HG02678 (cell line): ENCODE results near the gene FGGY.
A peak's percentile ranks its signal among the peaks of the same experiment; 100 is the strongest.
"Not testable (repeated sequence)": the region's sequence is repeated elsewhere in the genome, so short reads cannot be mapped to it uniquely, and the experiment has no call there.

ENCODE experiments used
- ATAC-seq: cut with Tn5 transposase; IDR thresholded peaks from one replicate; pipeline ENCODE4 v1.9.1; 2021; ENCODE audit warnings: mild to moderate bottlenecking, moderate library complexity; ENCODE audit not compliant: unreplicated experiment

FGGY gene

DNA sequence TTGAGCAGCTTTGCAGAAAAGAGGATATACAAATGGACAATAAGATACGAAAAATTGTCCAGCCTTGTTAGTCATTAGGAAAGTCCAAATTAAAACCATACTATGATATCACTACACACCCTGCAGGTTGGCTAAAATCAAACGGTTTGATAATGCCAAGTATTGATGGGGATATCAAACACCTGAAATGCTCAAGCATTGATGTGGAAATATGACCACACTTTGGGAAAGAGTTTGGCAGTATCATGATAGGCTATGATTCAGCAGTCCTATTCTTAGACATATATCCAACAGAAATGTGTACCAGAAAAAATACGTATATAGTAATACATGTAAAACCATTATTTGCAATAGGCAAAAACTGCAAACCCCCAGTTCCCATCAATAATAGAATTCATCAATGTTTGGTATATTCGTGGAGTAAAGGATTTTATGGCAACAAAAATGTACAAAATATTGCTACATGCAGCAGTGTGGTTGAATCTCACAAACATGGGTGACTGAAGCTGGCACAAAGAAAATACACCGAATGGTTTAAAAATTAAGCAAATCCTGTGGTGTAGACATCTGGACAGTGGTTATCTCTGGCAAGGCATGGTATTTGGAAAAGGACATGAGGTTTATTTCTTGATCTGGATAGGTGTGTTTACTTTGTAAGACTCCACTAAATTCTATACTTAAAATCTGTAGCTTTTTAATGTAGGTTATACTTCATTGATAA, 243.2 kb downstream of the FGGY start:
- no peak for ATAC-seq

DNA sequence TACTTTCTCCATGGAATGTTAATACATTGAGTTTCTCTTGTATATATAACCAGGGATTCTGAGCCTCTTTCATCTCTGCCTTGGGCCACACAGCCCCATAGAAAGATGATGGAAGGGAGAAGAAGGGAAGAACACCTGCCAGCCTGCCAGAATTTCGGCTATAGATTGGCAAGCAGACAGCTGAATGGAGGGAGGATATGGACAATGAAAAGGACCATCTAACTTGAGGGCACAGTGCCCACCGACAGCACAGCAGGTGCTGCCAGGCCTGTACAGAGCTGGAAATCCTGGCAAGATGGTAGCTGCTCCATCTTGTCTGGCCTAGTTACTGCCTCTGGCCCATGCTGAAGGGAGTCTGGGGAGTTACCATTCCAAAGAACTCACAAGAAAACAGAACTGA, 244.3 kb downstream of the FGGY start:
- ATAC-seq: no peak

DNA sequence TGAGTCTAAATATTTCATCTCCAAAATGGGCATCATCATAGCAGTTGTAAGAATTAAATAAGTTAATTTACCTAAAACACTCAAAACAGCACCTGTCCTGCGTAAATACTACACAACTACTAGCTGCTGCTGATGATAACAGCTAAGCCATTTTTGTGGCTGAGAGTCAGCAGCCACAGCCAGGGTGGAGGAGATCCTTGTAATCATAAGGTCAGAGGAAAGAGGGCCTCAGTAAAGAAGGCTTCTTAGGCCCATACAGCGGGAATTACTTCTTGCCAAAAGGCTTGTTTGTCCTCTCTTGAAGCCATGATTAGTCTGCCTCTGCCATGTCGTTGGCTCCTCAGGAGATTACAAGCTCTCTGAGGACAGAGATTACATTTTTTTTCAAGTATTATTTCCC, 245.0 kb downstream of the FGGY start:
- ATAC-seq: no peak

DNA sequence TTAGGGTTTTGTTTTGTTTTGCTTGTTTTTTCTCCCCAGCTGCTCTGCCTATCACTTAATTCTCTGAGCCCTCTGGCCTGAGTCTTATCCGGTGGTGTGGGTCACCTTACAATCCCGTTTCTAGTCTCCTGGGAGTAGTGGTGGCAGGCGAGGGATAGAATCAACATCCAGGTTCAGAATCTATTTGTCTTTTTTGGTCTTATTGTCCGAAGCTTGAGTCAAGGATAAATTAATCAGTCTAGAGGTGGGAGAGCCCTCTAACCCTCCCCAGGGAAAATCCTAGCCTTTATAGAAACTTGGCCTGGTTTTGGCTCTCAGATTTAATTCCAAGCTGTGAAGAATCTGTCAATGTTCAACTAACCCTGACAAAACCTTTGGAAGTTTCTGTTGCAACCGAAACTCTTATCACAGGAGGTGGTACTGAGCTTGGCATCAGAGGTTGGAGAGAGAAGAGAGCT, 246.3 kb downstream of the FGGY start:
- ATAC-seq: no peak

DNA sequence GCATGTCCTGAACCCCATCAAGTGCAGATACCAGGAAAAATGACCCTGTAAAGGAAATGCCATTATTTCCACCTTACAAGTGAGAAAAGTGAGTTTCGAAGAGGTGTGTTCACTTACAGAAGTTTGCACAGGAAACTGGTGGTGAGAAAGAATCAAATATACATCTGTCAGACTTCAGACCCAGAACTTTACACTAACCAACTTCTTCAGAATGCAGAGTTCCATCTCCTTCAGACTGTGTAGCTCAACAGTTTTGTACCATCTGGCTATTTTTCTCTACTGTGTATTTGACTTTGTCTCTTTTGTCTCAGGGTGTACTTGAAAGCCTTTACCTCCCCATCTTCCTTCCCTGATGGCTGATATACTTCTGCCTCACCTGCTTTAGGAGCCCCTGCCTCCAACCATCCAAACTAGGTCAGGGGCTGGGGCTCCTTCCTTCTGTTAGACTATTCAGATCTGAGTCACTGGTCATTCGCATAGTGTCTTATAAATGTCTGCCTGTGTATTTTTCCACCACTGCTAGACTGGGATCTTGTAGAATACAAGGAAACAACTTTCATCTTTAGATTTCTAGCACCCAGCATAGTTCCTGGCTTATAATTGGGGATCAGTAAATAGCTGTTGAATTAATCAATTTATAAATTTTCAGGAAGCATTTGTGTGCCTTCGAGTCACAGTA, 247.9 kb downstream of the FGGY start:
- no peak for ATAC-seq

DNA sequence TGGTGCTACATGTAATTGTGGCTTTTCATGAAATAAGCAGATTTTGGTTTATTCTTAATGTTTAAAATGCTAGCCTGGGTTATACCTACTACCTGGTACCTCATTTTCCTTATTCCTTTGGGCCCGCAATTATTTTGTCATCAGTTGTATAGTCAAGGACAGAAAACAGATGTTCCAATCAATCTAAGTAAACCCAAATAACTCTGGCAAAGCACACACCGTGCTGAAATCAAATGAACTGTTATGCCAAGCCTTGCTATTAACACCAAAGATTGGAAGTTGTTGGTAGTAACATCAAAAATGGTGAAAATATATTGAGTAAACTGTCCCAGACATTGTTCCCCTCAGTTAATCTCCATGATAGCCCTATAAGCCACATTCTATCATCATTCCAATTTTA, 248.9 kb downstream of the FGGY start:
- ATAC-seq: no peak

DNA sequence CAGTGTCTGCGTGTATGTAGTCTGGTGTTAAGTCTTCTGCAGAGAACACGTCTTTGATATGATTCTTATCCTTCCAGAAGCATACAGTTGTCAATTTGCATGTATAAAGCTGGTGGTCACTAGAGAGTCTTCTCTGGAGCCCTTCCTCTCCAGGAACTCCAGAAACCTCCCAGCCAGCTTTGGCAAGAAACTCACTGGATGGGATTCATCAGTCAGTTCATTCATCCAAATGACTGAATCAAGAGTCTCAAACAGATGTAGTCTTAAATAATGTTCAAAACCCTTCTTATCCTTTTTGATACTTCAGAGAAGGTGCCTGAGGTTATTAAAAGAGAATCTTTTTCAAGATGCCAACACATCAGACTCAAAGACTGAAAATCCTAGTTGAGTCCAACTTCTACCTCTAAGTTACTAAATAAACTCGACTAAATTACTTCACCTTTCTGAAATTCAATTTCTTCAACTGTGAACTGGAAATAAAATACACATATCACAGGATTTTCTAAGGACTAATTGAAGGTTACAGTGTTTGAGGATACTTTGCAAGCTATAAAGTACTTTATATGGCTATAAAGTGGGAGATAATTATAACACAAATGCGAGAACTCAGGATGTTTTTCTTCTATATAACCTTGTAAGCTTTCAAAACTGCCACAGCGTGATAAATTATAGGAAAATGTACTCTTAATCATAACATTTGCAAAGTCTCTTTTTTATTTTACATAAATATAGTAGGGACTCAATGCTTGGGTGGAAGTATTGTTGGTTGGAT, 252.4 kb downstream of the FGGY start:
- ATAC-seq: no peak

DNA sequence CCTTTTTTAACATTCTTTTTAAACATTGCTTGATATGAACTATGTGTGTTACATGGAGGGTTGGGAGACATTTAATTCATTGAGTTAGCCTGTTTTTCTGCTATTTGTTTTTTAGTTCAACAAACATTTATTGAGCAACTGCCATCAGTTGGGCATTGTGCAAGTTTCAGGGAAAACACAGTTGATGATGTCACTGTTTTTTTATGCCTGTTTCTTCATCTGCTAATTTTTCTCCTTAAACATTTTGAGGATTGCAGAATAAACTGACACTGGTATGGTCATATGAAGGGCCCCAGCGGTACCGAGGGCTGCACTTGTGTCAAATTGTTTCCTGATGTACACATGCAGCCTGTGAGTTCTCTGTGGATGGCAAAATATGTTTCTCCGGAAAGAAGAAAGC, 253.0 kb downstream of the FGGY start:
- ATAC-seq: no peak

DNA sequence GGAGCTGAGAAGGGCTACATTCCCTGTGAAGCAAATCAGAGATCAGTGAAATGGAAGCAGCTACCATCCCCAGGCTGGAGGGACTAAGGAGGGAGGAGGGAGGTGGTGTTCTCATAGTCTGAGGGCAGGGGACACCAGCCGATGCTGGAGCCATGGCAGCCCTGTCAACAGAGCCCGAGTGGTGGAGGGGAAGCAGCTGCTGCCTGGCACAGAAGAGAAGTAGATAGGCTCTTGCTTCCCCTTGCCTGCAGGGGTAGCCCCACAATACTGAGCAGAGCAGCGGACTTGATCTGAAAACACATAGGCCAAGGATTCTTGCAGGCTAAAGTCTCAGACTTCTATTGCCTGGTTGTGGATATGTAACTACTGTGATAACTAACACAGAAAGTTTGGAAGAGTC, 255.1 kb downstream of the FGGY start:
- ATAC-seq: no peak

DNA sequence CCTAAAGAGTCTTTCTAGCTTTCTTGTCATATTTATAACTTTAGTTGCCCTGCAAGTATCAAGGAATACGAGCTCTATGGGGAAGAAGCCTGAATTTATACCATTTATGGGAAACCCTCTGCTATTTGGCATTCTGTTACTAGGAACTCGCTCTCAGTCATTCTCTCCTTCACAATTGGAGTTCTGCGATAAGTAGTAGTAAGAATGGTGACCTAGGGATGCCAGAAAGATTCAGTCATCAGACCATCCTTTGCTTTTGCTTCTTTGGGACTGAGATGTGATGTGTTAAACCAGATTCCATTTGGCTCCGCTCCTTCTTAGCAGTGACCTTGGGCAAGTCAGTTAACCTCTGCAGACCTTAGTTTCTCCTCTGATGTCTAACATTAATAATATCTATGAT, 256.5 kb downstream of the FGGY start:
- no peak for ATAC-seq

DNA sequence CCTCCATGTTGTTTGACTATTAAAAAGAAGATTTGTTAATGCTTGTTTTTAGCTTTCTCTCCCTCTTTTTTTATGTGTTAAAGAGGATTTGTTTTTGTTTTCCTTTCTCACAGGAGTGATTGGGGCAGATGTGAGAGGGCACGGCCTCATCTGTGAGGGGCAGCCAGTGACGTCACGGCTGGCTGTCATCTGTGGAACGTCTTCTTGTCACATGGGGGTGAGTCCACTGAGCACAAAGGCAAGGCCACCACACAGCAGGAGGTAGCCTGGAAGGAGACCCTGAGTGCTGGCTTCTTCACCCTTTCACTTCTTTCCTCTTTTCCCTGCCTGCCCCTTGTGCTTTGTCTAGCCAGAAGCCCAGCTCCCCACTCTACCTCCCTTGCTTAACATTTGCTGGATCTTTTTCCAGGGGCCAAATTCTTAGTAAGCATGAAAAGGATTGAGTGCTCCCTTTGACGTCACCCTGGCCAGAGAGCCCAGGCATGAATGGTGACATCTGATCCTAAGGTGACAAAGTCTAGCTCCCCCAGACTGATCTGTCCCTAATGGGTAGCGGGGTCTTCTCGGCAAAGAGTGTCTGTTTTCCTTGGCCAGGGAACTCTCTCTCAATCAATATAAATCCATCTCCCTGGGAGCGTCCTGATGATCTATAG, 257.2 kb downstream of the FGGY start:
- ATAC-seq: no peak

DNA sequence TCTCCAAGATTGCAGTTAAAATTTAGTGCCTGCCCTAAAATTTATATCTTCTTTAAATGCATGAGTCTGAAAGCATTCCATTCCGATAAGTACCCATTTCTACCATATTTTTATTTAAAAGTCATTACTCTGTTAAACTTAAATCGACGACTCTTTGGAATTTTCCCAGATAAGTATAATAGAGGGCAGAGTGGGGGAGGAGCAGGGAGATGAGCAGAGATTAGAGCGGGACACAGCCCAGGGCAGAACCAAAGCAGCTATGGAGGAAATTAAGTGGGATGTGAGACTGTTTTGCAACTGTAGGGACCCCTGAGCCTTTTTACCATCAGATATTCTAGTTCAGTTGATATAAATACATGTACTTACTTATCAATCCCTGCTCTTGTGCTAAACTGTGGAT, 257.9 kb downstream of the FGGY start:
- ATAC-seq: no peak

DNA sequence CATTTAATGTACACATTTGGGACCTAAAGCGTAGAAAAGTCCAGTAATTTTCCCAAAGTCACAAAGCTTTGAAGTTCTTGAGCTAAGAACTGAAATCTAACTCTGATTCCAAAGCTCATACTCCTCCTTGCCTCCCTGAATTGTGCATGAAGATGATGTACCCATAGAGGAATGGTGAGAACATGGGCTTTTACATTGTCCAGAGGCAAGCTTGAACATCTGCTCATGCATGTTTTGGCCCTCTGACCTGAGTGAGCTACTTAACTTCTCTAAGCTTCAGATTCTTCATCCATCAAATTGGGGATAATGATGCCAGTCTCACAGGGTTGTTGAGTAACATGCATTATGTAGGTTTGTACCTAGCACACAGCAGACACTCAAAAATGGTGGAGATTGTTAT, 259.5 kb downstream of the FGGY start:
- no peak for ATAC-seq

DNA sequence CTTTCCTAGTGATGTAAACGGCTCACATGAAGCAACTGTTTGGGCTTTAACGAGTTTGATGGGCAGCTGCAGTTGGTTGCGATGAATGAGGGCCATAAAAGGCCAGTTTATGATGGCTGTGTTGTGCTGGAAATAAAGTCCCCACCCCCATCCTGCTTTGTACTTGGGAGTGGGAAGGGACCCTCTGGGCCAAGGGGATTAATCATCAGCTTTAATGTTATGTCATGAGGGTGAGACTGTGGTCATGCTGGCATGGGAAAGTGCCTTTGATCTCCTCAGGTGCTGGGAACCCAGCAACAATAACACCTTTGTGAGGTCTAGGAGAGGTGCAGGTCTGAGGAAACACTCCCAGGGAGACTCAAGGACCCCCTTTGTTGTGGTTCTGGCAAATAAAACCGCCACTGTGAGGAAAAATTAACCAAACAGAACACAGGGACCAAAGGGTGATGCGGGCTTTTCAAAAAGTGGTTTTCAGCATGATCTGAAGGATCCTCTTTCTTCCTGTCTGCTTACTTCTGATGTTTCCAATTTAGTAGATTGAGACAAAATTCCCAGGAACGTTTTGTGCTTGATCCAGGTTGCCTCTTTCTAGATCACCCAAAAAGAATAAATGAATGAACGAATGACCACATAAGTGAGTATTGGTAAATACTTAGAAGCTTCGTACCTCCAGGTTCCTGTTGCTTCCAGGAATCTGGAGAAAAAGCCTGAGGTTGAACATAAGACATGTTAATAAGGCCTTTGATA, 260.1 kb downstream of the FGGY start:
- no peak for ATAC-seq

DNA sequence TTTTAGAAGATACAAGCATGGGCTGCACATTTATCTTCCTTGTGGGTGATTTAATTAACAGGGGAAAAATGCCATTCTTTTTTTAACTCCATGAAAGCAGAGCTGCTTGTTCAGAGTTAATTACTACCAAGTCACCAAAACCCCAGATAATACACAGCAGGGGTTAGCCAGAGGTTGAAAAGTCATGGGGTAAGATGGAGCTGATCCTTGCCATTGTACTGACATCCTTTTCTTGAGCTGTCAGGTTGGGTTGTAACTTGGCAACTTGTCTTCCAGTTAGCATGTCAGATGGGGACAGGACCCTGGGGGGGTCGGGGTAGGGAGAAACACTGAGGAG, 260.6 kb downstream of the FGGY start:
- ATAC-seq: no peak

DNA sequence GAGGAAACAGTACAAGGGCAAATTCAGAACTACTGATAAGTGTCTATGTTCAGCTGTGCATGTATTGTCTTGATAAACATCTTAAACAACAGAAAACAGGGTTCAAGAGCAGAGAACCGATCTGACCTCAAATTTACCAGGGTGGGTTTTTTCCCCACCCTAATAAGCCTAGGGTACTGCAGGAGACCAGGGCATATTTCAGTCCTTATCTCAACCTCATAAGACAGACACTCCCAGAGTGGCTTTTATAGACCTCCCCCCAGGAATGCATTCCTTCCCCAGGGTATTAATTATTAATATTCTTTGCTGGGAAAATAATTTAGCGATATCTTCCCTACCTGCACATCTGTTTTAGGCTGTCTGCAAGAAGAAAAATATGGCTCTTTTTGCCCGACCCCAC, 261.7 kb downstream of the FGGY start:
- ATAC-seq: not testable (repeated sequence)

DNA sequence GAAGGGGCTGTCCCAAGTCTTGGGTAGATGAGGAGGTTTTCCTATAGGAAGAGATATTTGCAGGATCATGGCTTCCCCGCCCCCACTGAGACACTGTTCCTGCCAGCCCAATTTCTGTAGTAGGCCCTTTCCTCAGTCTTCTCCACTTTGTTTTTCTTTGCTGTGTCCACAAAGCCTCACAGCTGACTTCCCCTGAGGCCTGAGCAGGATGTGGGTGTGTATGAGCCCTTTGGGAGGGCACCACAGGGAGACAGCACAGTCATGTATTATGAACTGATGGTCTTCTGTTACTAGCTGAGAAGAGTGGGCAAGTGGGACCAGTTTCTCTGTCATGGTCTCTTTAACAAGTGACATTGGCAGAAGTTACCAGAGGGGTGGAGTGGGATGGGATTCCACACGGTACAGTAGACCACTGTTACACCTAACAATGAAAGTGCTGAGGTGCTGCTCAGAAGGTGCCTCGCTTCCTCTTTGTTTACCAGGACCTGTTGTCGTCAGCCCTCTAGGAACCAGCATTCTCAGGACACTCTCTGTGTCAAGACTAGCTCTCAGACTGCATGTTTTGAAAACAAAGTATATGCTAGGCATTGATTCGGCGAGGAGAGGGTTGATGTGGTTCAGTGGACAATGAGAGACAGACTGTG, 264.0 kb downstream of the FGGY start:
- ATAC-seq: peak; percentile 81

DNA sequence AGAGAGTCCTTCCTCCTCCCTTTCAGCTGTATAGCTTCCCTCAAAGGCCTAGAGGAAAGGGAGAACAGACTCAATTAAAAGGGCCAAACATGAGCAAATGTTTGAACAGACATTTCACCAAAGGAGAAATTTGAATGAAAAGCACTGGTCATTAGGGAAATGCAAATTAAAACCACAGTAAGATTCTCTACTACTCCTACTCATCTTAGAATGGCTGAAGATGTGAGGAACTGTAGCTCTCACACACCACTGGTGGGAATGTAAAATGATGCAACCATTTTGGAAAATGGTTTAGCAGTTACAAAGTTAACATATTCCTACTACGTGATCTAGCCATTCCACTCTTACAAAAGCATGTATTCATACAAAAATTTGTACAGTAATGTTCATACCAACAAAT, 264.9 kb downstream of the FGGY start:
- no peak for ATAC-seq

DNA sequence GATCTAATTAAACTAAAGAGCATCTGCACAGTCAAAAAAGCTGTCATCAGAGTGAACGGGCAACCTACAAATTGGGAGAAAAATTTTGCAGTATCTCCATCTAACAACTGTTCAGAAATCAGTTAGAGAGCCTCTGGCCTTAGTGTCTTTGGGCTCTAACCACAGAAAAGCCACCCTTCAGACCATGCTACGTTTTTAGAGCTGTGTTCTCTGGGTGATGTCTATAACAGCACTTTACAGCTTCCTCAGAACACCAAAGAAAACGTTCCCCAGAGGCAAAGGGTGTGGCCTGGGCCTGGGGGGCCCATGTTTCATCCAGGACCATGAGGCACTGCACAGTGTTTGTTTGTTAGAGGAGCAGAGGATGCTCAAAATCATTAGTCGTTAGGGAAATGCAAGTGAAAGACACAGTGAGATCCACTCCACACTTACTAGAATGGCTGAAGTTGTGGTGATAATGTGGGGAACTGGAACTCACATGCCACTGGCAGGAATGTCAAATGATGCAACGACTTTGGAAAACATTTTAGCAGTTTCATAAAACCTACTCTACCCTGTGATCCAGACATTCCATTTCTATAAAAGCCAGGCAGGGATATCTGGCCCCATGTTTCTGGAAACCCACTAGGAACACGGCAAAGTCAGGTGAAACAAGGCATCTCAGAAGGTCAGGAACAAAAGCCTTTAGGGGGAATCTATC, 267.4 kb downstream of the FGGY start:
- ATAC-seq: no peak
